ENCODE data around the gene CEP41.

The CEP41 gene

DNA sequence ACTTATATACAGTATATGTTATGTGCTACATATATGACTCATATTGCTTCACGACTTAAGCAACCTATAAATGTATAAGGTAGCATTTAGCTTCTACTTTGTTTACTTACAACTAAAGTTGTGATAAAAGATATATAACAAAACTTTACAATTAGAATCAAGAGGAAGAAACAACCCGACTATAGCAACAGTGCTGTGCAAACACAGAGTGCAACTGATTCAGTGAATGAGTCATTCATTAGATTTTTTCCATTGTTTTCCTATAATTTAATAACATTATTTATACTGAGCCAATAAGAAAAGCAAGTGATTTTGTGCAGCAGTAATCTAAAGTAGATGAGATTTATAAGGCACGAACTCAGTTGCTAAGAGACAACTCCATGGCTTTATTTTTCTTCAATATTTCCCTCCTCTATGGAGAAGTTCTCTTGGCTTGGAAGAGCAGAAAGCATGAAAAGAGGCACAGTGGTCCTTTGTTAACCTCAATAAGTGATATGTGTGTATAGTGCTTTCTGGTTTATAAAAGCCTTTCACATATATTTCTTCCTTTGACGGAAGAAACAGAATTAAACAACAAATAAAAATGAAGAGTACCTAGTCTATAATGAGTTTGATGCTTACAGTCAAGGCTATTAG, 19.8 kb downstream of the CEP41 start:
- no peak for TF ChIP-seq ZNF274 (IDR thresholded peaks at IDR 0.05; ENCODE audit: low read depth, low read length)
- no peak overlapping the region for H3K4me3 ChIP-seq (ENCODE audit: low read length)

- TF ChIP-seq ZNF274 (IDR thresholded peaks at IDR 0.05; ENCODE audit: low read depth, low read length), result no peak
Observed at GRCh38 chr7:130419658-130420057, 21.2 kb downstream of the CEP41 start.

DNA sequence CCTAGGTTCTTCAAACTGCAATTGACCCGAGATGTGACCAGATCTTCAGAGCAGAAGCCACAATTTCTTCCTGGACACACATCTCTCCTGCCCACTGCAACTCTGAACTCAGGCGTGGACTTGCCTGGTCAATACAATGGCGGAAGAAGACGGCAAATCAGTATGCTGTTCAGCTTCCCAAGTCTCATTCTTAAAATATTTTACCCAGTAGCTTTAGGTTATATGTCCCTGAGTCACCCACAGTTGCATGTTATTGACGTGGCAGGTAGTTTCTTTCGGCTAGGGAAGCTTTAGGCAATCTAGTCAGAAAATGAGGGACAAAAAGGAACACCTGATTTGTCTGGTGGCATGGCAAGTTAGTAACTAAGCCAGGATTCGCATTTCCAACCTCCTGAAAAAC, 22.5 kb downstream of the CEP41 start:
- no peak for TF ChIP-seq ZNF274 (IDR thresholded peaks at IDR 0.05; ENCODE audit: low read depth, low read length)
- H3K4me3 ChIP-seq (ENCODE audit: low read length), result no peak overlapping the region

More at GRCh38 chr7:130419658-130420057, 21.2 kb downstream of the CEP41 start:
- H3K4me3 ChIP-seq (ENCODE audit: low read length), result no peak overlapping the region

DNA sequence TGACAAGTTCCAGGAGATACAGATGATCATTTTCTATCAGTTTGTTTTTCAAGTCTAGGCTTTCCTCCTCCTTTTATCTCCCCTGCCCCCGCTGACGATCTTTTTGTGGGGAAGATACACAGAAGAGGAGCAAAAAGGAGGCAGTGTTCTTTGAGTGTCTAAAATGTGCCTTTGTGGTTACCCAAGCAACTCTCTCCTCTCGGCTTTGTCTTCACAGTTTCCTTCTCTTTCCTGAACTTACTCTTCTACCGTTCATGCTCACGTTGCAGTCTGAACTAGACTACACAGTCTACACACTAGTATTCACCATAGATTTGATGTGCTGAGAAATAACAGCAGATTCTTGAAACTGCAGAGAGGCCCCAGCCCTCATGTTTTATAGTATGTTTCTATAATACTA, 23.6 kb downstream of the CEP41 start:
- TF ChIP-seq ZNF274 (IDR thresholded peaks at IDR 0.05; ENCODE audit: low read depth, low read length), result no peak
- H3K4me3 ChIP-seq (ENCODE audit: low read length), result no peak overlapping the region

GRCh38 chr7:130415006-130415405, 25.8 kb downstream of the CEP41 start:
- TF ChIP-seq ZNF274 (IDR thresholded peaks at IDR 0.05; ENCODE audit: low read depth, low read length), result no peak

GRCh38 chr7:130413201-130413600, 27.6 kb downstream of the CEP41 start:
- H3K4me3 ChIP-seq (ENCODE audit: low read length), result no peak overlapping the region
- no peak for TF ChIP-seq ZNF274 (IDR thresholded peaks at IDR 0.05; ENCODE audit: low read depth, low read length)

More at GRCh38 chr7:130415006-130415405, 25.8 kb downstream of the CEP41 start:
- H3K4me3 ChIP-seq (ENCODE audit: low read length), result no peak overlapping the region

- no peak for TF ChIP-seq ZNF274 (IDR thresholded peaks at IDR 0.05; ENCODE audit: low read depth, low read length)
- H3K4me3 ChIP-seq (ENCODE audit: low read length), result no peak overlapping the region
Observed at GRCh38 chr7:130410868-130411541, 29.8 kb downstream of the CEP41 start.

DNA sequence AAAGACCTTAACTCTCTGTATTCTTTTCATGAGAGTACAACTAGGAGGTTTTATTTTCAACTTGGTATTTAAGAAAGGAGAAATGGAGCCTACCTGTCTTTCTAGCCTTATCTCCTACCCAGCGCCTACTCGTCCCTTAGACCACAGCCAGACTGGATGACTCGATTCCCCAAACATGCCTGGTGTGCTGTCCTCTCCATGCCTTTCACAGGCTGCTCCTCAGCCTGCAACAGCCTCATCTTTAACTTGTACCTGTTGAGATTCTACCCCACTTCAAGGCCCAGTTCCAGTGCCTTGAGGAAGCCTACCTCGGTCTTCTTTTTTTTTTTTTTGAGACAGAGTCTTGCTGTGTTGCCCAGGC, 31.1 kb downstream of the CEP41 start:
- no peak for TF ChIP-seq ZNF274 (IDR thresholded peaks at IDR 0.05; ENCODE audit: low read depth, low read length)
- no peak overlapping the region for H3K4me3 ChIP-seq (ENCODE audit: low read length)

DNA sequence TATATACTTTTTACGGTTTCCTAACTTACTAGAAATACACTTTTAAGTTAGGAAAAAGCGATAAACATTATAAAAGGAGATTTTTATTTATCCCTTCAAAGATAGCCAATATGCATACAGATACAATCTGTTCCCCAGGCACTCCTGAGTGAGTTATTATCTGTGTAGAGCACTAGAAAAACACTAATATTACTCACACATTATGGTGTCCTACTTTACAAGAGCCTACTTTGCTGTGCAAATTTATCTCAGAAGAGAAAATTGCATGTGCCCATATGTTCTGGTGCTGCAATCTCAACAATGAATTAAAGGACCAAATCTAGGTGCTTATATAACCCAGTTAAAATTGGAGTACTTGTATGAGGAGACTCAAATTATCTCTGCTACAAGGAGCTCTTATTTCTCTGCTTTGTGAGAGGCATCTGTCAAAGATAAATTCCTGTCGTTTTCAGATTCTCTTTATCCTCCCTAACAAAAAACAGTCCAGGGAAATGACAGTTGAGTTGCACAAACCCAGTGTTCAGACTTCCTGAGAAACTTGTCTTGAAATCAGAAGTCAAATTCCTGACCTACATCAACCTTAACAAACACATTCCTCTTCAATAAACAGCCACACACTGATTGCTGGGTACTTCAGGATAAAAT, 31.6 kb downstream of the CEP41 start:
- no peak overlapping the region for H3K4me3 ChIP-seq (ENCODE audit: low read length)
- TF ChIP-seq ZNF274 (IDR thresholded peaks at IDR 0.05; ENCODE audit: low read depth, low read length), result no peak

GRCh38 chr7:130405003-130405402, 35.8 kb downstream of the CEP41 start:
- no peak overlapping the region for H3K4me3 ChIP-seq (ENCODE audit: low read length)
- no peak for TF ChIP-seq ZNF274 (IDR thresholded peaks at IDR 0.05; ENCODE audit: low read depth, low read length)

GRCh38 chr7:130401578-130401977, 39.2 kb downstream of the CEP41 start:
- no peak overlapping the region for H3K4me3 ChIP-seq (ENCODE audit: low read length)
- TF ChIP-seq ZNF274 (IDR thresholded peaks at IDR 0.05; ENCODE audit: low read depth, low read length), result no peak

DNA sequence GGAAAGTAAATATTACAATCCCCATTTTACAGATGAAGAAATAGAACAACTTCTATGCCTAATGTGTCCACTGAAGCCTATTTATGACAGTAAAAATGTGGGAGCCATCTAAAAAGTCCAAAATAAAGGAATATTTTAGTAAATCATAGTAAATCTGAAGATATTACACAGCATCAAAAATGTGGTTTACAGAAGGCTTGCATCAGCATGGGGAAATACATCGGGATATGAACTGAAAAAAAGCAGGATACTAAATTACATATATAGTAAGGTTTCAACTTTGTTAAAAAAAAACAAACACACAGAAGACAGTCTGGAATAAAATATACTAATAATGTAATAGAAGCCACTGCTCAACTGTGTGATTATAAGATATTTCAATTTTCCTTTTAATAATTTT, 39.7 kb downstream of the CEP41 start:
- H3K4me3 ChIP-seq (ENCODE audit: low read length), result no peak overlapping the region
- TF ChIP-seq ZNF274 (IDR thresholded peaks at IDR 0.05; ENCODE audit: low read depth, low read length), result no peak

DNA sequence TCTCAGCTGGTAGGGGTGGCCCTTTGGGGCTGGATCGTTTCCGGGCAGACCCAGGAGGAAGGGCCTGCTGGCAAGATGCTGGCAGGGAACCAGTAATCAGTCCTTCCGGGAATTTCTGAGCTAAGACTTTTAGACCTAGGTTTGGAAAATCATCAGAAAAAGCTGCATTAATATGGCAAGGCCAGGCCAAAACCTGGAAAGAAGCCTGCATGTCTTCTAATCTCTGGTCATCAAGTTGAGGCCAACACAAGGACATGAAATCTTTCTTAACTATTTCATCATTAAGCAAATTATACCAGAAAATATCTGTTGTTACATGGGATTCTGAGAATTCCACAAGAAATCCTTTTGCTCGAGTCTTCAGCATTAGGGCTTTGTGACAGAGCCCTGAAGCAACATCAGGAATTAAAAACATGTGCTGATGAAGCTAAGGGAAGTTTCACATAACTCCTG, 40.7 kb downstream of the CEP41 start:
- H3K4me3 ChIP-seq (ENCODE audit: low read length), result no peak overlapping the region
- TF ChIP-seq ZNF274 (IDR thresholded peaks at IDR 0.05; ENCODE audit: low read depth, low read length), result no peak

DNA sequence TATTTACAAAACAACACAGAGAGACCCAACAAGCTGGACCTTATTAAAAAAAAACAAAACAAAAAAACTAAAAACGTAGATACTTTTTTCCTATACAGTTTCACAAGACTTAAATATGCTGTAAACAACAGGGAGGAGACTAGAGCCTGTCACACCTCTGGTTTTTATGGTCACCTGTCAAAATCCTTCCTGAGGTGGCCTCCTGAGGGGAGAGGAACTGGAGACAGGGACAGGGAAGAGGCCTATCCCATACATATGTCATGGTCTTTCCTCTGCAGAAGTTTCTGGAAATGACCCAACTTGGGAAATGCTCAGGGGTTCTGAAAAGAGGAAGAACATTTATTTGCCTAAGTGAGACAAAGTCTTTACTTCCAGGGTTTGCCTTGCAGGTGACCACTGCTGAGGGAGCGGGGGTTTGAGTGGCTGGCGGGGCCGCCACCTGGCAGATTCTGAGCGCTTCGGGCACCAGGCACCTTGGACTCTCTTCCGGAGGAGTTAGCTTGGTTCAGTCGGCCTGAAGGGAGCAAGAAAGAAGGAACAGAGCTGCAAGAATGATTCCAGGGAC, 42.2 kb downstream of the CEP41 start:
- H3K4me3 ChIP-seq (ENCODE audit: low read length), result no peak overlapping the region
- TF ChIP-seq ZNF274 (IDR thresholded peaks at IDR 0.05; ENCODE audit: low read depth, low read length), result no peak

DNA sequence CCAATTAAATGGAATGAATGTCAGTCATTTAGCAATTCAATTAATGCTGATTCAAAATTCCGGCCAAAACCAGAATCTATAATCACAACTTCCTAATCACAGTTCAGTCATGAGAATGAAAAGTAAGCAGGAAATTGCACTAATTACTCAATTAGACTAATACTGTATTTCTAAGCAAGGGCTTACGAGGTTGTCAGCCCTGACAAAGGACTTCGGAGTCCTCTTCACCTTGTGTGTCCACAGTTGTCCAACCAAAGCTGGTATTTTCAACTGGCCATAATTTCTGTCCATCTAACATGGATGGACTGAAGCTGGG, 43.1 kb downstream of the CEP41 start:
- no peak overlapping the region for H3K4me3 ChIP-seq (ENCODE audit: low read length)
- TF ChIP-seq ZNF274 (IDR thresholded peaks at IDR 0.05; ENCODE audit: low read depth, low read length), result no peak

Data from GM08714 (cell line).